Cardiac atrium fibroblast (primary cell): ENCODE results near the gene CTSC. TPM values are rescaled to one million over a fixed set of nuclear protein-coding genes. Genes with fewer than 3 reads are reported as not detected.

Experiments used
- total RNA-seq: library from RNA; depleted of rRNA; stranded (reverse); fragments of >200 nt; gene quantifications from 2 replicates; pipeline ENCODE4 v1.2.3, GENCODE V29; 2015

The CTSC gene
- total RNA-seq = 356 and 428 TPM in 2 replicates

DNA sequence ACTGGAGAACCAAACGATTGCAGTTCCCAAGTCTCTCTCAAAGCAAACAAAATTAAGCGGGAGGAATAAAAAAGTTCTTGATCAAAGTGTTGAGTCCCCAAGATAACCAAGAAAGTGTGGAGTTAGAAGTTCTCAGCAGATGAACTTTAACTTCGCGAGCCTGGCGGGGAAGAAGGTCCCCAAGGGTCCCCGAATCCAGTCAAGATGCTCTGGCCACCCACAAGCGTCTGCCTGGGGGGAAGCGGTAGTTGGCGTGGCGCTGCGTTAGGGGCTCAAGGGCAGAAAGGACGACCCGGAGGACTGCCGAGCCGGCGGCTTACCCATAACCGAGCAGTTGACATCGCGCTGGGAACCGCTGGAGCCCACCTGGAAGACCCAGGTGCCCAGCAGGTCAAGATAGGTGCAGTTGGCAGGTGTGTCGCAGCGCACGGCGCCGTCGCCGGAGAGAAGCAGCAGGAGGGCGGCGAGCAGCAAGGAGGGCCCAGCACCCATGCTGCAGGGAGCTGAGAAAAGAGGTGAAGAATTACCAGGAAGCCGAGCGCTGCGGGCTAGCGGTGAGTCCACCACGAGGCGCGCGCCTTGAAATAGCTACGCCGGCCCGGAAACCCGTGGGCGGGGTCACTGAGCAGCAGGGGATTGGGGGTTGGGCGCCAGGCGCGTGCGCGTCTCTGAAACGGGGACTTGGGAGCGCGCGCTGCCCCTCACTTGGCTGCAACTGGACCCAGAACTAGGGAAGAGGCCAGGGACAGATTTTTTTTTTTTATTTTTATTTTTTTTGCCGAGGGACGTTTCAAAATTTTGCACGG is at the start of gene CTSC:
TSS of gene CTSC (minus strand) at position 556 of the 806 bp plus-strand sequence. CDS start at position 492, 64 bp downstream.

Other genes starting within 250 kb of the CTSC start
- 0.18 and 3.1 TPM in 2 replicates for gene RAB38, start 162.3 kb downstream of the CTSC start, total RNA-seq